Loucy (cell line): ENCODE results near the gene SLC7A1.

ENCODE experiments used
- CTCF ChIP-seq: fragments of 200-600 bp; sonication (generic); conservative IDR thresholded peaks from 2 replicates; pipeline ENCODE4 v1.5.1; 2014; ENCODE audit warnings: mild to moderate bottlenecking, antibody characterized with exemption, low read length
- EZH2phosphoT487 ChIP-seq: fragments of 200-600 bp; IDR thresholded peaks from 2 replicates; pipeline ENCODE4 v1.6.1; 2018; ENCODE audit warnings: antibody characterized with exemption, mild to moderate bottlenecking, moderate library complexity, borderline replicate concordance

- TF ChIP-seq CTCF: no peak
- TF ChIP-seq EZH2phosphoT487: no peak
Measured at GRCh38 chr13:29483623-29484022, 111.9 kb downstream of the SLC7A1 start.
